NCI-H2081 treated with DMSO at 0.1 percent for 48 hours (cell line): ENCODE results near the gene UMPS.

Source experiments
- DNase-seq: peaks from one replicate; lab custom pipeline; 2025; lab: John Stamatoyannopoulos, UW

The UMPS gene

GRCh38 chr3:124763644-124764358, 33.5 kb downstream of the UMPS start:
- no peak for DNase-seq

GRCh38 chr3:124764746-124765145, 34.5 kb downstream of the UMPS start:
- no peak for DNase-seq

GRCh38 chr3:124765197-124765840, 35.1 kb downstream of the UMPS start:
- no peak for DNase-seq

GRCh38 chr3:124766113-124767095, 36.2 kb downstream of the UMPS start:
- DNase-seq: no peak

- DNase-seq: no peak
Measured at GRCh38 chr3:124767264-124767663, 37.0 kb downstream of the UMPS start.

- DNase-seq: no peak
Measured at GRCh38 chr3:124767691-124768090, 37.4 kb downstream of the UMPS start.

- no peak for DNase-seq
Measured at GRCh38 chr3:124768812-124769211, 38.6 kb downstream of the UMPS start.

- DNase-seq: no peak
Measured at GRCh38 chr3:124769462-124769861, 39.2 kb downstream of the UMPS start.

GRCh38 chr3:124770336-124771082, 40.3 kb downstream of the UMPS start:
- no peak for DNase-seq

GRCh38 chr3:124771083-124771445, 40.8 kb downstream of the UMPS start:
- DNase-seq: no peak

- DNase-seq: no peak
Measured at GRCh38 chr3:124772081-124772831, 42.0 kb downstream of the UMPS start.

- DNase-seq: no peak
Measured at GRCh38 chr3:124773351-124774326, 43.4 kb downstream of the UMPS start.

- DNase-seq: no peak
Measured at GRCh38 chr3:124774327-124774718, 44.1 kb downstream of the UMPS start.

- no peak for DNase-seq
Measured at GRCh38 chr3:124774841-124775402, 44.7 kb downstream of the UMPS start.

- no peak for DNase-seq
Measured at GRCh38 chr3:124775877-124776276, 45.6 kb downstream of the UMPS start.

- no peak for DNase-seq
Measured at GRCh38 chr3:124776856-124777255, 46.6 kb downstream of the UMPS start.

- peak; percentile 34 for DNase-seq
Measured at GRCh38 chr3:124777762-124778470, 47.7 kb downstream of the UMPS start.

GRCh38 chr3:124779116-124779515, 48.9 kb downstream of the UMPS start:
- DNase-seq: no peak

GRCh38 chr3:124779751-124780191, 49.5 kb downstream of the UMPS start:
- DNase-seq: no peak
